Peyer's patch (tissue), 4 donors: ENCODE results near the gene ACACA.

ENCODE experiments used
- POLR2A ChIP-seq, 2 donors: fragments of 450-650 bp; IDR thresholded peaks; one replicate each; pipeline ENCODE4 v1.5.1; 2017; ENCODE audit warnings: antibody characterized with exemption in 2 of 2, mild to moderate bottlenecking in 2 of 2, moderate library complexity in 2 of 2
- TF ChIP-seq, protein P1 (sequence below), 6 experiments: fragments of 450-650 bp in 4 of 6; fragments of 200-600 bp in 2 of 6; sonication (generic) in 1 of 6; IDR thresholded peaks; one replicate each; pipeline ENCODE4 v1.5.1; 2017 to 2019; ENCODE audit warnings: antibody characterized with exemption in 6 of 6, mild to moderate bottlenecking in 3 of 6, moderate library complexity in 1 of 6

DNA sequence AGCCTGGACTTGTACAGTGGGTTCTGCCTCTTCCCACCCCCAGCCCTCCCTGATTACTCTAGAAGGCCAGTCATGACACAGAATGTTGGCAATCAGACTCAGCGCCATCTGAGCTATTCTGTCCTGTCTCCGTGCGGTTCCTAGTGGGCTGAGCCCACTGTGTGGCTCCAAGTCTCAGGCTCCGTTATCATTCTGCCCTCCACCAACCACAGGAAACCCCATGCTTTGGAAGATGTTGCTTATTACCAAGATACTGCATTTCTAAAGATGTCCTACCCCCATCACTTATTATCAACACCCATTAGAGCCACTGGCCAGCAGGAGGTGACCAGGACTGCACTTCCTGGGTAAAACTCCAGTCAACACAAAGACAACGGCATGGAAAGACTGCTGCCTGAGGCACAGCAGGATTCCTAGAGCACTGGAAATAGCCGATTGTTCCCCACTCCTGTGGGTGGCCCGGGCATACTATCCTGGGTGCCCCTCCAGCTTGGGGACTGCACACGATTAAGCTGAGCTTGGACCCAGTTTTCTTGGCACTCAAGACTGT is 324.2 kb downstream of the ACACA start:
- TF ChIP-seq, protein P1, sequence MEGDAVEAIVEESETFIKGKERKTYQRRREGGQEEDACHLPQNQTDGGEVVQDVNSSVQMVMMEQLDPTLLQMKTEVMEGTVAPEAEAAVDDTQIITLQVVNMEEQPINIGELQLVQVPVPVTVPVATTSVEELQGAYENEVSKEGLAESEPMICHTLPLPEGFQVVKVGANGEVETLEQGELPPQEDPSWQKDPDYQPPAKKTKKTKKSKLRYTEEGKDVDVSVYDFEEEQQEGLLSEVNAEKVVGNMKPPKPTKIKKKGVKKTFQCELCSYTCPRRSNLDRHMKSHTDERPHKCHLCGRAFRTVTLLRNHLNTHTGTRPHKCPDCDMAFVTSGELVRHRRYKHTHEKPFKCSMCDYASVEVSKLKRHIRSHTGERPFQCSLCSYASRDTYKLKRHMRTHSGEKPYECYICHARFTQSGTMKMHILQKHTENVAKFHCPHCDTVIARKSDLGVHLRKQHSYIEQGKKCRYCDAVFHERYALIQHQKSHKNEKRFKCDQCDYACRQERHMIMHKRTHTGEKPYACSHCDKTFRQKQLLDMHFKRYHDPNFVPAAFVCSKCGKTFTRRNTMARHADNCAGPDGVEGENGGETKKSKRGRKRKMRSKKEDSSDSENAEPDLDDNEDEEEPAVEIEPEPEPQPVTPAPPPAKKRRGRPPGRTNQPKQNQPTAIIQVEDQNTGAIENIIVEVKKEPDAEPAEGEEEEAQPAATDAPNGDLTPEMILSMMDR (IDR thresholded peaks at IDR 0.05), result no peak
- TF ChIP-seq POLR2A (IDR thresholded peaks at IDR 0.05), result no peak
